Sigmoid colon (tissue), 7 donors: ENCODE results near the gene TBC1D22A. TPM values are rescaled to one million over a fixed set of nuclear protein-coding genes. Genes with fewer than 3 reads are reported as not detected.

Experiments
- DNase-seq: peaks from one replicate; pipeline ENCODE4 v3.0.0-alpha.2; 2019
- H3K27ac ChIP-seq, 4 donors: fragments of 200-600 bp; sonication (generic); one replicate each; pipeline ENCODE4 v1.5.1; 2016 to 2019; ENCODE audit warnings: mild to moderate bottlenecking in 1 of 4
- H3K27me3 ChIP-seq, 3 donors: fragments of 200-600 bp; sonication (generic); one replicate each; pipeline ENCODE4 v1.5.1; 2019; ENCODE audit warnings: mild to moderate bottlenecking in 1 of 3
- H3K36me3 ChIP-seq, 4 donors: fragments of 200-600 bp; sonication (generic); one replicate each; pipeline ENCODE4 v1.5.1; 2016 to 2019
- H3K4me1 ChIP-seq, 4 donors: fragments of 200-600 bp; sonication (generic); one replicate each; pipeline ENCODE4 v1.5.1; 2017 to 2019
- H3K4me3 ChIP-seq, 4 donors: fragments of 200-600 bp; sonication (generic); one replicate each; pipeline ENCODE4 v1.5.1; 2017 to 2019; ENCODE audit warnings: mild to moderate bottlenecking in 2 of 4, moderate library complexity in 1 of 4
- H3K9me3 ChIP-seq, 4 donors: fragments of 200-600 bp in 3 of 4; sonication (generic) in 3 of 4; one replicate each; pipeline versions ENCODE4 v1.5.1 to v1.6.1; 2013 to 2019
- CTCF ChIP-seq, 4 experiments: fragments of 450-650 bp in 3 of 4; fragments of 200-600 bp in 1 of 4; IDR thresholded peaks; one replicate each; pipeline ENCODE4 v1.5.1; 2016 to 2019; ENCODE audit warnings: antibody characterized with exemption in 4 of 4, mild to moderate bottlenecking in 3 of 4, moderate library complexity in 2 of 4
- EP300 ChIP-seq, 4 donors: sonication (generic); formaldehyde crosslinking; IDR thresholded peaks; one replicate each; pipeline ENCODE4 v1.6.1; 2017; ENCODE audit warnings: antibody characterized with exemption in 4 of 4
- POLR2A ChIP-seq, 2 donors: fragments of 450-650 bp; IDR thresholded peaks; one replicate each; pipeline ENCODE4 v1.6.1; 2016; ENCODE audit warnings: antibody characterized with exemption in 2 of 2, mild to moderate bottlenecking in 2 of 2, moderate library complexity in 2 of 2
- POLR2AphosphoS5 ChIP-seq, 4 donors: sonication (generic); formaldehyde crosslinking; IDR thresholded peaks; one replicate each; pipeline ENCODE4 v1.6.1; 2017; ENCODE audit warnings: antibody characterized with exemption in 4 of 4
- WGBS, 2 donors: extraction: QIAGEN DNeasy Blood & Tissue Kit; methylation state at CpG; one replicate each; pipeline ENCODE4 v1.1.7; 2013; 5-methylcytosine and 5-hydroxymethylcytosine counted together
- intact Hi-C: fragments of 100-400 bp; cut with DNase I; formaldehyde crosslinking; loops from one replicate; pipeline ENCODE4 v1.15.1; 2023
- polyA plus RNA-seq, 3 donors: library from polyadenylated mRNA; stranded (reverse); fragments of 200-250 nt; gene quantifications; one replicate each; pipeline ENCODE4 v1.2.3, GENCODE V29; 2013
- total RNA-seq, 4 donors: library from RNA; depleted of rRNA; stranded (reverse); fragments of >200 nt; gene quantifications; one replicate each; pipeline ENCODE4 v1.1.0, GENCODE V29; 2016
- donor health status: healthy with polysubstance abuse.
- donor health status: Bipolar disorder and iron deficiency.
- donor health status: healthy.

The TBC1D22A gene
- total and polyA plus RNA-seq, 7 donors, result 13.6 to 34.6 (median 14.3) TPM

- no peaks in the 10 kb centered on the region for H3K9me3 ChIP-seq
- intact Hi-C loops, result no loop called here
- no peak for DNase-seq
- no peak overlapping the region for H3K27ac ChIP-seq
- TF ChIP-seq POLR2A (IDR thresholded peaks at IDR 0.05) (no peak), CTCF (IDR thresholded peaks at IDR 0.05) (no peak), POLR2AphosphoS5 (IDR thresholded peaks at IDR 0.05) (no peak), EP300 (IDR thresholded peaks at IDR 0.05) (no peak)
- peaks cover 0 to 48% (median 10%) of the 10 kb centered on the region in 3 donors for H3K27me3 ChIP-seq
- H3K36me3 ChIP-seq, result no peaks in the 10 kb centered on the region
- H3K4me1 ChIP-seq, result peaks cover 0 to 10% (median 5%) of the 10 kb centered on the region in 4 donors
- 50 to 73% methylated on average over 10 of the region's 10 CpGs for WGBS, 2 donors
- no peak overlapping the region for H3K4me3 ChIP-seq
These were observed 437.5 kb downstream of the TBC1D22A start for GRCh38 chr22:47199979-47200272.

GRCh38 chr22:47200273-47201051 is 438.0 kb downstream of the TBC1D22A start:
- TF ChIP-seq EP300 (IDR thresholded peaks at IDR 0.05) (no peak), CTCF (IDR thresholded peaks at IDR 0.05) (no peak), POLR2AphosphoS5 (IDR thresholded peaks at IDR 0.05) (no peak), POLR2A (IDR thresholded peaks at IDR 0.05) (no peak)
- peaks cover 0 to 10% (median 5%) of the 10 kb centered on the region in 4 donors for H3K4me1 ChIP-seq
- H3K27ac ChIP-seq, result no peak overlapping the region
- peaks cover 0 to 52% (median 10%) of the 10 kb centered on the region in 3 donors for H3K27me3 ChIP-seq
- peak; percentile 71 for DNase-seq
- WGBS, 2 donors, result 63 to 71% methylated on average over 25 of the region's 25 CpGs
- H3K4me3 ChIP-seq, result no peak overlapping the region
- intact Hi-C loops, result no loop called here
- no peaks in the 10 kb centered on the region for H3K9me3 ChIP-seq
- no peaks in the 10 kb centered on the region for H3K36me3 ChIP-seq

- Histone ChIP-seq H3K4me3 (no peak overlapping the region), H3K36me3 (no peaks in the 10 kb centered on the region), H3K27me3 (peaks cover 0 to 60% (median 10%) of the 10 kb centered on the region in 3 donors), H3K4me1 (peaks cover 0 to 10% (median 5%) of the 10 kb centered on the region in 4 donors), H3K27ac (no peak overlapping the region), H3K9me3 (no peaks in the 10 kb centered on the region)
- 79 to 90% methylated on average over 15 of the region's 15 CpGs for WGBS, 2 donors
- no peak for TF ChIP-seq POLR2A (IDR thresholded peaks at IDR 0.05)
- no peak for TF ChIP-seq CTCF (IDR thresholded peaks at IDR 0.05)
- TF ChIP-seq EP300 (IDR thresholded peaks at IDR 0.05), result no peak
- no peak for TF ChIP-seq POLR2AphosphoS5 (IDR thresholded peaks at IDR 0.05)
- DNase-seq, result peak; percentile 40
- intact Hi-C loops, result no loop called here
These were observed 438.9 kb downstream of the TBC1D22A start for GRCh38 chr22:47201186-47201995.

GRCh38 chr22:47201996-47202818 is 439.8 kb downstream of the TBC1D22A start:
- H3K36me3 ChIP-seq, result no peaks in the 10 kb centered on the region
- H3K9me3 ChIP-seq, result no peaks in the 10 kb centered on the region
- intact Hi-C loops, result no loop called here
- H3K4me3 ChIP-seq, result no peak overlapping the region
- H3K27ac ChIP-seq, result no peak overlapping the region
- TF ChIP-seq POLR2AphosphoS5 (IDR thresholded peaks at IDR 0.05) (no peak), POLR2A (IDR thresholded peaks at IDR 0.05) (no peak), EP300 (IDR thresholded peaks at IDR 0.05) (no peak), CTCF (IDR thresholded peaks at IDR 0.05) (no peak)
- WGBS, 2 donors, result 84 to 91% methylated on average over 27 of the region's 27 CpGs
- DNase-seq, result peak; percentile 66
- peaks cover 0 to 59% (median 10%) of the 10 kb centered on the region in 3 donors for H3K27me3 ChIP-seq
- peaks cover 0 to 7% (median 3%) of the 10 kb centered on the region in 4 donors for H3K4me1 ChIP-seq
